GM19240 (cell line): ENCODE data around the gene TMEFF2.
"Not testable (repeated sequence)": the region's sequence is repeated elsewhere in the genome, so short reads cannot be mapped to it uniquely, and the experiment has no call there.

Source experiments
- DNase-seq: peaks from one replicate; pipeline ENCODE4 v3.0.0; 2011; ENCODE audit warnings: low spot score; ENCODE audit not compliant: insufficient read length

TMEFF2 gene

GRCh38 chr2:192130312-192130711 lies 64.4 kb downstream of the TMEFF2 start:
- not testable (repeated sequence) for DNase-seq

- no peak for DNase-seq
Observed at GRCh38 chr2:192128655-192129054, 66.1 kb downstream of the TMEFF2 start.

- no peak for DNase-seq
Observed at GRCh38 chr2:192127434-192127833, 67.3 kb downstream of the TMEFF2 start.

GRCh38 chr2:192126912-192127311 lies 67.8 kb downstream of the TMEFF2 start:
- no peak for DNase-seq

- DNase-seq = no peak
Observed at GRCh38 chr2:192126426-192126825, 68.3 kb downstream of the TMEFF2 start.

- DNase-seq = no peak
Observed at GRCh38 chr2:192124571-192124970, 70.2 kb downstream of the TMEFF2 start.

- DNase-seq = no peak
Observed at GRCh38 chr2:192123847-192124246, 70.9 kb downstream of the TMEFF2 start.

- DNase-seq = no peak
Observed at GRCh38 chr2:192122946-192123345, 71.8 kb downstream of the TMEFF2 start.

- no peak for DNase-seq
Observed at GRCh38 chr2:192122141-192122540, 72.6 kb downstream of the TMEFF2 start.

GRCh38 chr2:192119536-192119935 lies 75.2 kb downstream of the TMEFF2 start:
- DNase-seq = no peak

- DNase-seq = no peak
Observed at GRCh38 chr2:192117705-192118104, 77.0 kb downstream of the TMEFF2 start.

GRCh38 chr2:192111536-192111935 lies 83.2 kb downstream of the TMEFF2 start:
- DNase-seq = not testable (repeated sequence)

- DNase-seq = no peak
Observed at GRCh38 chr2:192099742-192100141, 95.0 kb downstream of the TMEFF2 start.

GRCh38 chr2:192098814-192099491 lies 95.8 kb downstream of the TMEFF2 start:
- no peak for DNase-seq

GRCh38 chr2:192091476-192091875 lies 103.3 kb downstream of the TMEFF2 start:
- DNase-seq = no peak

GRCh38 chr2:192090911-192091310 lies 103.8 kb downstream of the TMEFF2 start:
- no peak for DNase-seq

GRCh38 chr2:192087398-192087958 lies 107.3 kb downstream of the TMEFF2 start:
- DNase-seq = no peak

GRCh38 chr2:192082121-192082520 lies 112.6 kb downstream of the TMEFF2 start:
- no peak for DNase-seq

GRCh38 chr2:192080096-192080495 lies 114.6 kb downstream of the TMEFF2 start:
- not testable (repeated sequence) for DNase-seq

GRCh38 chr2:192073878-192074277 lies 120.9 kb downstream of the TMEFF2 start:
- DNase-seq = no peak

GRCh38 chr2:192072778-192073177 lies 122.0 kb downstream of the TMEFF2 start:
- DNase-seq = no peak

- DNase-seq = no peak
Observed at GRCh38 chr2:192072261-192072660, 122.5 kb downstream of the TMEFF2 start.

- DNase-seq = no peak
Observed at GRCh38 chr2:192070099-192070498, 124.6 kb downstream of the TMEFF2 start.
